HPDE6-E6E7 (cell line): ENCODE results near the gene PLCH2.

Experiments
- DNase-seq: peaks from one replicate; pipeline ENCODE4 v3.0.0; 2011; ENCODE audit warnings: missing footprints; ENCODE audit errors: extremely low spot score

Gene PLCH2

DNA sequence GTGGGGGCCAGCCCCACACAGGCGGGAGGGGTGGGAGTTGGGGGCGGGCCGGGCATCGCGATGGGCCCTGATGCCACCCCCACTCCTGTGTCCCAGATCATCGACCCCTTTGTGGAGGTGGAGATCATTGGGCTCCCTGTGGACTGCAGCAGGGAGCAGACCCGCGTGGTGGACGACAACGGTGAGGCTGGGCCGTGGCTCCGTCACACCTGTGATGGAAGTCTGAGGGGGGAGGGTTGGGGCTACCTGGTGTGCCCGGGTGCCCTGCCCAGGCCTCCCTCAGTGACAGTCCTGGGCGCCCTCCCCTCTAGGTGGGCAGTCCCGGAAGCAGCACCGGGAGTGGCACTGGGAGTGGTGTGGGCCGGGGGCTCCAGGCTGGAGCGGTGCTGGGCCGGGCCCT is 22.6 kb downstream of the PLCH2 start:
- DNase-seq: no peak

DNA sequence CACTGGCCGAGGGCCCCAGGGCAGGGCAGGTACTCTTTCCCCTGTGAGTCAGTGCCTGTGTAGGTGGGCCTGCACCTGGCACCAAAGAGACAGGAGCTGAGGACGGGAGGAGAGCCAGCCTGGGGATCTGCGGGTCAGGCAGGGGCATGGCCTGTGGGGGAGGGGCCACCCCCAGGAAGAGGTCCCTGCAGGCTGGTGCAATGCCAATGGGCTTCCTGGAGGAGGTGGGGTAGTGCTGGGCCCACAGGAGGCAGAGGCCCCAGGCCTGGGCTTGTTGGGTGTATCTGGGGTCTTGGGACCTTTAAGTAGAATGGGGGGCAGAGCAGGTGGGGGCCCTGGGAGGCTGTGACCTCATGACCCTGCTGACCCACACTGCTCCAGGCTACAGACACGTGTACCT is 23.2 kb downstream of the PLCH2 start:
- no peak for DNase-seq

DNA sequence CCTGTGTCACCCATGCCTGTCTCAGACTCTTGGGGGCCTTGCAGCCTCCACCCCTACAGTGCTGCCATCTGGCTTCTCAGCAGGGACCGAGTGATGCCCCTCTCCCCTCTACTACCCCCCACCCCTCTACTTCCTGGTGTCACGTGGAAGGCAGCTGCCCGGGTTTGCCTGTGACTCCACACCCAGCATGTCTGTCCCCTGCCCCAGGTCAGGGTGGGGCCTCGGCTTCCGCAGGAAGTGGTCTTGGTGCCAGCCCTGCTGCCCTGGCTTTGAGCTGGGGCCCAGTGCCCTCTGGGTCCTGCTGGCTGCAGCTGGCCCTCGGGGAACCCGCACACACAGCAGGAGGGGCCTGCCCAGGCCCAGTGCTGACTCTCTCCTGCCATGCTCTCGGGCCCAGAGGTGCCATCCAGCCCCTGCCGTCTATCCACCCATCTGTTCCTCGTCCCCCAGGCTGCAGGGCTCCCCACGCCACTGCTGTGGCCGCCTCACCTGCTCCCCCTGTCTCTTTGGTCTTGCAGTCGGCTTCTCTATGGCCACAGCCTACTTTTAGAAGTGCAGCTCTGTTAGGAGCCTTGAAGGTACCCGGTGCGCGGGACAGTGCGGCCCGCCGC is 24.0 kb downstream of the PLCH2 start:
- no peak for DNase-seq

DNA sequence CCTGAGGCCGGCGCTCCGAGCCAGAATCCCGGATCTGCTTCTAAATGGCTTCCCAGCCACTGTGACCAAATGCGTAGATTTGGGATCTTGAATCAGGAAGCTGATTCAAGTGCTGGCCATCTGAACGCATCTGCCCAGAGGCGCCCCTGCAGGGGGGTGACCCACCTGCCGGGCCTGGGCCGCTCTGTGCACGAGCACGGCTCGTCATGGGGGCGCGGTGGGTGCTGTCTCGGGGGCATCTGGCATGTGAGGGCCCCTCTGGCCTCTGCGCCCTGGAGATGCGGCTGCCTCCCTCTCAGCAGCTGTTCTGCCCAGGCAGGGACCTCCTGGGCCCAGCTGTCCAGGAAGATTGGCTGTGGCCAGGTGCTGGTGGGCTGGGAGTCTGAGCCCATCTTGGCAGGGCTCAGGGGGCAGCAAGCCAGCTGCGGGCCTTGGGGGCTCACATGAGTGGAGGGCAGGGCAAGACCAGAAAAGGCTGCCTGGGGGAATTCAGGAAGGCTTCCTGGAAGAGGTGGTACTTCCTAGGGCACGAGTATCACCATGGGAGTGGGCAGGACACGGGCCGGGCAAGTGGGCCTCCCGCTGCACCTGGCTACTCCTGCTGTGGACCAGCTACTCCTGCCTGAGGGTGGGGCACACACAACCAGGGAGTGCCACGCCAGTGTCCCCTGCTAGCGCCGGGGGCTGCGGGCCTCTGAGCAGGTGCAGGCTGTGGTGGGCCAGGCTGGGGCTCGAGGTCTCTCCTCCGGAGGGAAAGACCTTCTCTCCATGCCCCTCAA is 25.1 kb downstream of the PLCH2 start:
- no peak for DNase-seq

DNA sequence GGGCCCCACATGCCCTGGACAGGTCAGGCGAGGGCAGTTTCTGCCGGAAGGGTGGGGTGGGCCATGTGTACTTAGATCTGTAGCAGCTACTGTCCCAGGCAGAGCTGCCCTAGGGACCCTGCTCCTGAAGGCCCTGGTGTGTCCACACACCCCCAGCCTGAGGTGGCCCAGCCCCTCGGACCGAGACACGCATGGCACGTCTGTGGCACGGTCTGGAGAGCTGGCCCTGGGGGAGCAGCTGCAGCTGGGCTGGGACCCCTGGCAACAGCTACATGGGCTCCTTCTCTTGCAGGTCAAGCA is 25.7 kb downstream of the PLCH2 start:
- DNase-seq: no peak

DNA sequence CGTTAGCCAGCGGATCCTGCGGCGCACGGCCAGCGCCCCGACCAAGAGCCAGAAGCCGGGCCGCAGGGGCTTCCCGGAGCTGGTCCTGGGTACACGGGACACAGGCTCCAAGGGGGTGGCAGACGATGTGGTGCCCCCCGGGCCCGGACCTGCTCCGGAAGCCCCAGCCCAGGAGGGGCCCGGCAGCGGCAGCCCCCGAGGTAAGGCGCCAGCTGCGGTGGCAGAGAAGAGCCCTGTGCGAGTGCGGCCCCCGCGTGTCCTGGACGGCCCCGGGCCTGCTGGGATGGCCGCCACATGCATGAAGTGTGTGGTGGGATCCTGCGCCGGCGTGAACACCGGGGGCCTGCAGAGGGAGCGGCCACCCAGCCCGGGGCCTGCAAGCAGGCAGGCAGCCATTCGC is 26.1 kb downstream of the PLCH2 start:
- DNase-seq: no peak

DNA sequence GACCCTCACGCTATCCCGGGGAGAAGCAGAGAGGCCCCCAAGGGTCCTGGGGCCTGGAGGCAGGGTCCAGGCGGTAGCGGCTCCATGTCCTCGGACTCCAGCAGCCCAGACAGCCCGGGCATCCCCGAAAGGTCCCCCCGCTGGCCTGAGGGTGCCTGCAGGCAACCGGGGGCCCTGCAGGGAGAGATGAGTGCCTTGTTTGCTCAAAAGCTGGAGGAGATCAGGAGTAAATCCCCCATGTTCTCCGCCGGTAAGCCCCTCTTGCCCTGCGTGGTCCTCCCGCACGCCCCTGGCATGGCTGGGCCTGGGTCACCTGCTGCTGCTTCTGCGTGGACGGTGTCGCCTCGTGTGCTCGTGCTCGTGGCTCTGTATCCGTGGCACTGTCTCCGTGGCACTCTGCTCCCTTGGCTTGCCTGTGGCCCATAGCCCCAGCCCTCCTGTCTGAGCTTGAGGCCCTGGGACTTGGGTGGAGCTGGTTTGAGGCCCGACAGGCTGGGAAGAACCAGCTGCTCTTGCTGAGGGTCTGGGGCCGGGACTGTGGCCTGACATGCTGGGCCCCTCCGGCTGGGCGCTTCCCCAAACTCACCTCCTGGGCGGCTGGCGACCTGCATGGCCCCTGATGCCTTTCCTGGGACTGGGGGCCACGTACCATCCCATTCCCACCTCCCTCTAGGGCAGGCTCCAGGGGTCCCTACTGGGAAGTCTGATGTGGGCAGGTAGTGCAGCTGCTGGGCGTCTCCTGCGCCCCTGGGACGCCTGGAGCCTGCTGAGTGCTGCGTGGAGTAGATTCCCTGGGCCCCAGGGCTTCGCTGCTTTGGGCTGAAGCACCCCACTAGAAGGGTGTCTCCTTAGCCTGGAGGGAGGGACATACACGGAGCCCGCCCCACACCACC is 26.8 kb downstream of the PLCH2 start:
- no peak for DNase-seq

DNA sequence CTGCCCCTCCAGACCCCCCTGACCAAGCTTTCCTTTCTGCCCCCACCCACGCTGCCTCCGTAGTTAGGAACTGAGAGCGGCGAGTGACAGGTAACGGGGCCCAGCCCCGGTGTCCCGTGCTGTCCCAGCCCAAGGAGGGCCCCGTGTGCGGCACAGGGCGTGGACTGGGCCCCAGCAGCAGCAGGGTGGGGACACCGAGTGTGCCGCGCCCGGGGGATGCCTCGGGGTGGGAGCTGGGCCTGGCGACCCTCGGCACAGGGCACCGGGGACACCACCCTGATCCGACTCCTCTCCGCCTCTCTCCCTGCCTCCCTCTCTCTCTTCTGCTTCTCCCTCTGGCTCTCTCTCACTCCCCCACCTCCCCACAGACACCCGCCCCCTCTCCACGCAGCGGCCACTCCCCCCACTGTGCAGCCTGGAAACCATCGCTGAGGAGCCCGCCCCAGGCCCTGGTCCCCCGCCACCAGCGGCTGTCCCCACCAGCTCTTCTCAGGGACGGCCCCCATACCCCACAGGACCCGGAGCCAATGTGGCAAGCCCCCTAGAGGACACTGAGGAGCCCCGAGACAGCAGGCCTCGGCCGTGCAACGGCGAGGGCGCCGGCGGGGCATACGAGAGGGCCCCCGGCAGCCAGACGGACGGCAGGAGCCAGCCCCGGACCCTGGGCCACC is 27.6 kb downstream of the PLCH2 start:
- DNase-seq: no peak

DNA sequence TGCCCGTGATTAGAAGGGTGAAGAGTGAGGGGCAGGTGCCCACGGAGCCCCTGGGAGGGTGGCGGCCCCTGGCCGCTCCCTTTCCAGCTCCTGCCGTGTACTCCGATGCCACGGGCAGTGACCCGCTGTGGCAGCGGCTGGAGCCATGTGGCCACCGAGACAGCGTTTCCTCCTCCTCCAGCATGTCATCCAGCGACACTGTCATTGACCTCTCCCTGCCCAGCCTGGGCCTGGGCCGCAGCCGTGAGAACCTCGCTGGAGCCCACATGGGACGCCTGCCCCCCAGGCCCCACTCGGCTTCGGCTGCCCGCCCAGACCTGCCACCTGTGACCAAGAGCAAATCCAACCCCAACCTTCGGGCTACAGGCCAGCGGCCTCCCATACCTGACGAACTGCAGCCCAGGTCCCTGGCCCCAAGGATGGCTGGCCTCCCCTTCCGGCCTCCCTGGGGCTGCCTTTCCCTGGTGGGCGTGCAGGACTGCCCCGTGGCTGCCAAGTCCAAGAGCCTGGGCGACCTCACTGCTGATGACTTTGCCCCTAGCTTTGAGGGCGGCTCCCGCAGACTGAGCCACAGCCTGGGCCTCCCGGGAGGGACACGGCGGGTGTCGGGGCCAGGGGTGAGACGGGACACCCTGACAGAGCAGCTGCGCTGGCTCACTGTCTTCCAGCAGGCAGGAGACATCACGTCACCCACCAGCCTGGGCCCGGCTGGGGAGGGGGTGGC is 28.3 kb downstream of the PLCH2 start:
- no peak for DNase-seq

DNA sequence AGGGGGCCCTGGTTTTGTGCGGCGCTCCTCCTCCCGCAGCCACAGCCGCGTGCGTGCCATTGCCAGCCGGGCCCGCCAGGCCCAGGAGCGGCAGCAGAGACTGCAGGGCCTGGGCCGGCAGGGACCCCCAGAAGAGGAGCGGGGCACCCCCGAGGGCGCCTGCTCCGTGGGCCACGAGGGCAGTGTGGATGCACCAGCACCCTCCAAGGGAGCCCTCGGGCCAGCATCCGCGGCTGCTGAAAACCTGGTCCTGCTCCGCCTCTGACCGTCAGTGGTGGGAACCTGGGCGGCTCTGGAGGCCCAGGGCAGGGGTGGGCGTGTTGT is 28.8 kb downstream of the PLCH2 start:
- DNase-seq: no peak

DNA sequence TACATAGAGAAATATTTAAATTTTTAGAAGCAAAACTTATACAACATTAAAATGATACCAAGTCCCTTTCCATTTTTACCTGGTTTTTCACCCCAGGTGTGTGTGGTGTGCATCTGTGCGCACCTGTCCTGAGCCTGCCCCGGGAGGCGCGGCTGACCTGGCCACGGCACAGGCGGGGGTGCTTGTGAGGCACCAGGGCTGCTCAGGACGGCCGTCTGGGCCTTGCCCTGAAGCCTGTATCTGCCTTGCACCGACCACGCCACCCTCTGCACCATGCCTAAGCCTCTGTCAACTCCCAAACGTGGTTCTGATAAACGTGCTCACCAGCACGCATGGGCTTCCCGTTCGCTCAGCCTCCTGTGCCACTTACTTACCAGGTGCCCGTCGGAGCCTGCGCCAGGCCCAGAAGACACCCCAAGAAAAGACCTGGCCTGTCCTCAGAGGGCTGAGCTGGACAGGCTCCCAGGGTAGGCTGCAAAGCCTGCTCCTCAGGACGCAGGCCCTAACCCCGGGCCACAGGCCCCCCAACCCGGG is 29.4 kb downstream of the PLCH2 start:
- no peak for DNase-seq

DNA sequence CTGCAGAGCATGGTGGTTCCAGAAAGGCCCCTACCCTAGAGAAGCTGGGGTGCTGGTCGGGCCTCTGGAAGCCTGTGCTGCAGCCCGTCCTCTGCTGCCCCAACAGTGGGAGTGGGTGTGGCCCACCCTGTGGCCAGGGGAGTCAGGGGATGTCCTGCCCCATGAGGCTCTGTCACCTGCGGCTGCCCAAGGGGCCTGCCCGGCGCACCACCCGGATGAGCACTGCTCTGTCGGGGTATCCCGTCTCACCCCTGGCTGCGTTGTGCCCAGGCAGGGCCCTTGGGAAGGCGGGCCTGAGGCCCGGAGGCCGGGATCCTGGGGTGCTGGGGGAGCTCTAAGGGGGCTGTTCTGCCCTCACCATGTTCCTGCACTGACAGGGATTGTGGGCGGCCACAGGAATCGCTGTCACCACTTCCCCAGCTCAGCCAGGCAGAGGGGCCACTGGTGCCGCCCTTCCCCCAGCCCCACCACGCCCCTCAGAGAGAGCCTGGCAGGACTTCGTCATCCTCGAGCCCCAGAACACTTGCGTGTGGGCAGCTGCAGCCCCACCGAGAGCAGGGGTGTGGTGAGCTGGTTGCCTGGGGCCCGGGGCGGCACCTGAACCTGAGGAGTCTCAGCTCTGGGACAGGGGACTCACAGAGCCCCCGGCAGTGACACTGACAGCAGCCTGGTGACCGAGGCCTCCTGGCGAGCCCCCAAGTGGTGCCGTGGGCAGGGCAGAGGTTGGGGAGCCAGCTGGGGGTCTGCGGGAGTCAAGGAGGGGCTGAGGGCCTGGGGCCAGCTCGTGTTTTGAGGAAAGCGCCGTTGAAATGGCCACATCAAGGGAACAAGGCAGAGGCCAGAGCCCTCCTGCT is 30.1 kb downstream of the PLCH2 start:
- no peak for DNase-seq

DNA sequence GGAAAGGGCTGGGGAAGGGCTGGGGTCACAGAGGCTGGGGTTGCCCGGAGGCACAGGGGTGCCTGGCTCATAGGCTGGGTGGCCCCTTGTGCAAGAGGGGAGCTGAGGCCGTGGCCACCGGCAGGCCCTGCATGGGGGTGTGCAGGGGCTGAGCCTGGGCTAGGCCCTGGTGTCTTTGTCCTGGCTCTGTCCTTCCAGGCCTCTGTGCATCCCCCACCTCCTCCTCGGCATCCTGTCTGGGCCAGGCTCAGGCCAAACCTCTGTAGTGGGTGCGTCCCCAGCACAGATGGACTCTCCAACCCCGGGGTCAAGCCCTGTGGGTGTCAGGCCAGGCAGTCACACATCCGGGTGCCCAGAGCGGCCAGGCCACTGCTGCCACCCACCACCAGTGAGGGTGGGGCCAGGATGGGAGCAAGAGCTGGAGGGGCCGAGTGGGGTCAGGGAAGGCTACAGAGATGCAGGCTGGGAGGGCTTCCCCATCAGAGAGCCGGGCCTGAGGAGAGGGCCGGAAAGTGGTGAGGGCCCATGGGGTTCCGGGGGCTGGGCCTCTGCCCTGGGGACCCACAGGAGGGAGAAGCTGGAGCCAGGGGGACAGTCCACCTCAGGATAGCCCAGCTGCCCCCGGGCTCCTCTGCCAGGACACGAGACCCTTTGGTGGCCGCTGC is 30.9 kb downstream of the PLCH2 start:
- DNase-seq: no peak

DNA sequence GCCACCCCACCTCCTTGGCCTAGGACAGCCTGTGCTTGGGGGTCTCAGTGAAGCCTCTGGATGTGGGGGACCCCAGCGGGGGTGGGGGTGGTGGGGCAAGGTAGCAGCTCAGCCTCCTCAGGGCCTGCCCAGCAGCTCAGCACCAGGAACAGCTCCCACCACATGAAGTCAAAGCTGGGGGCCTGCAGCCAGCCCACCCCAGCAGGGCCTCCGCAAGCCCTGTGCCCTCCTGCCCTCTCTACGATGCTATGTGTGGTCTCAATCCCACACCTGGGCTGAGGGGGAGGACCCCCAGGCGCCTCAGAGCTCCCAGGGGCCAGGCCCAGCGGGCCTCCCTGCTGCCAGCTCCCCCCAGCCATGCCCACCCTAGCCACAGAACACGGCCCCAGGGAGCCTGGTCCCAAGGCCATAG is 31.7 kb downstream of the PLCH2 start:
- DNase-seq: no peak

DNA sequence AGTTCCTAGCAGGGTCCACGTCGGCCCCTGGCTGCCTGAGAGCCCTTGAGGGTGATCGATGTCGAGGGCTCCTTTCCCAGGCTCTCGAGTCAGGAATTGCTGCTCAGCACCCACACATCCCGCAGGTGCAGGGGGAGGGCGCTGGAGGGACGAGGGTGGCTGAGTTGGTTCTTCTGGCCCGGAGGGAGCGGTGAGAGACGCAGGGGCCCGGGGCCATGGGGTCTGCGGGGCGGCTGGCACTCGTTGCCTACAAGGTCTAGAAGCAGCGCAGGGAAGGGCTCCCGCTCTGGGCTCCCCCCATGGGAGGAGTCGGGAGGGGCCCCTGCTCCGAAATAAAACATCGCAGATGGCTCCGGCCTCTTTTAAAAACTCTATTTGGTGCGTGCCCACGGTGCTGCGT is 32.1 kb downstream of the PLCH2 start:
- no peak for DNase-seq

DNA sequence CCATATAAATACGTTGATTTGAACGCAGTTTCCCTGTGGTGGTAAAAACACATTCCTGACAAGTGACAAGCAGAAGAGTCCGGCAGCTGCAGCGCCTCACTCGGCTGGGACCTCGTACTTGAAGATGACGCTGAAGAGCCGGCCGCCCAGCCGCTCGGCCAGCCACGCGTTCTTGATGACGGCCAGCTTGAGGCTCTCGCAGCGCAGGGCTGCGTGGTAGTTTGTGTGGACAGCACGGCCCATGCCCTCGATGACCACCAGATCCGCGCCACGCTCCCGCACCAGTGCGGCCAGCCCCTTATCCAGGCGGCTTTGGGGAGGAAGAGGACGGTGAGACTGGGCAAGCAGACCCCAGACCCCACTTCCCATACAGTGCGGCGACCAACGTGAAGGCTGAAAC is 32.7 kb downstream of the PLCH2 start:
- no peak for DNase-seq

DNA sequence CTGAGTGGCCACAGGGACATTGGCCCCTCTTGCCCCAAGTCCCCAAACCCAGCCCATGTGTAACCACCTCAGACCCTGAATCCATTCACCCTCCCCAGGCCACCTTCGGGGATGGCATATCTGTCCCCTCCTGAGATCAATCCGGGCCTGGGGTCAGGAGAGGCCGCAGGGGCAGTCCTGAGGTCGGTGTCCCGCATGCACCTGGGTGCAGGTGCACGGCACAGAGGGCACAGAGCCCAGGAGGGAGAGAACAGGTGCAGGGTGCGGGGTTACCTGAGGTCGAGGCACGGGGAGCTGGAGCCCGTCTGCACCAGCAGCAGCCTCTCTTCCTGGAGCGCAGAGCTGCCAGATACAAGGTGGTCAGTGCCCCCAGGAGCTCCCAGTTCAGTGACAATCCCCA is 33.5 kb downstream of the PLCH2 start:
- no peak for DNase-seq

DNA sequence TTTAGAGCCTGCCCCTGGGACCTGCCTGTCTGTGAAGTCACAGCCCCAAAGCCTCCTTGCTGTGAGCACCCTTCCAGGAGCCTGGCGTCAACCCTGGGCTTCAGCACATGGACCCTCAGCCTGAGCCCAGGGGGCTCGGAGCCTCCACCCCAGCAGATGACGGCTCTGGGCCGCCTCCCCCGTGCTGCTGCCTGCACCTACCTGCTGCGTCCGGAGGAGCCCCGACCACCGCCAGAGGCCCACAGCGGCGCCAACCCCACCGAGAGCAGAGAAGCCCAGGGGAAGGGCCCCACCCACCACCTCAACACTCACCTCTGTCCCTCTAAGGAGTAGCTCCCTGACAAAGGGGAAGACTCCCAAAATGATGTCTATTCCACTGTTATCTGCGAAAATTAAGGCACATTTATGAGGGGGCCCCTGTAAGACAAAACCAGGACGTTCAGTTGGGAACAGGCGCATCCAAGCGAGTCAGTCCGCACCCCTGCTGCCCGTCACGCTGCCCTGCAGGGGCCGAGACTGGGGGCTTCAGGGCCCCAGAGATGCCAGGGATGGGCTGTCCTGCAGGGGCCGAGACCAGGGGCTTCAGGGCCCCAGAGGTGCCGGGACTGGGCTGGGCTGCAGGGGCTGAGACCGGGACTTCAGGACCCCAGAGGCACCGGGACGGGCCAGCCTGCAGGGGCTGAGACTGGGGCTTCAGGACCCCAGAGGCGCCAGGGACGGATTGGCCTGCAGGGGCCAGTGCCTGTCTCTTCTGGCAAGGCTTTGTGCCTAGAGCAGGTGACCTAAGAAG is 34.5 kb downstream of the PLCH2 start:
- no peak for DNase-seq

DNA sequence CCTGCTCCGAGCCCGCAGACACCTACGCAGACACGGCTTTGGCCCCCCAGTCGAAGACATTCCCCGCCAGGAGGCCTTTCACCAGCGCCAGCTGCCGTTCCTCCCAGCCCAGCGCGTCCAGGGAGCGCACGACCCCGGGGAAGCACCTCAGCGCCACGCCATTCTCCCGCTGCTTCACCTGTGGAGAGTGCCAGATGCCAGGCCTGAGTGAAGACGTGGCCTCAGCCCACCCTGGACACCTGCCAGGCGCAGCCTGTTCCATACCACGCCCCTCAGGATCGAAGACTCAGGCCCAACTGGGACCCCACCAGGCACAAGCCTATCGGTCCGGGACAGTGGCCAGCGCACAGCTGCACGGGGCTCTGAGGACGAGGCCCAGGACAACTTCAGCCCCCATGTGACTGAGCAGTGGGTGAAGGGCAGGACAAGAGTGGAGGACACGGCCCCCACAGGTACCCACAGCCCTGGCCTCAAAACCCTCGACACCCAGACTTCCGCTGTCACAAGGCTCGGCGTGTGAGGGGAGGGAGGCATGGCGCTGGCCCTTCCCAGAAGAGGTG is 36.9 kb downstream of the PLCH2 start:
- no peak for DNase-seq
